ENCODE data around the gene SH3RF3.

- TF ChIP-seq CTCF (IDR thresholded peaks at IDR 0.05) (no peak), POLR2AphosphoS5 (IDR thresholded peaks at IDR 0.05; ENCODE audit: low read depth, low read length) (no peak), RAD21 (IDR thresholded peaks at IDR 0.05; ENCODE audit: low read length) (no peak)
Measured at GRCh38 chr2:109467701-109468100, 338.7 kb downstream of the SH3RF3 start.

Data from SK-N-SH (cell line).